ENCODE measurements around the gene GPHN. TPM values are rescaled to one million over a fixed set of nuclear protein-coding genes. Genes with fewer than 3 reads are reported as not detected.
"Not testable (repeated sequence)": the region's sequence is repeated elsewhere in the genome, so short reads cannot be mapped to it uniquely, and the experiment has no call there.

Gene GPHN
- total and polyA plus RNA-seq, 8 donors = 15.7 to 98.7 (median 35.7) TPM

DNA sequence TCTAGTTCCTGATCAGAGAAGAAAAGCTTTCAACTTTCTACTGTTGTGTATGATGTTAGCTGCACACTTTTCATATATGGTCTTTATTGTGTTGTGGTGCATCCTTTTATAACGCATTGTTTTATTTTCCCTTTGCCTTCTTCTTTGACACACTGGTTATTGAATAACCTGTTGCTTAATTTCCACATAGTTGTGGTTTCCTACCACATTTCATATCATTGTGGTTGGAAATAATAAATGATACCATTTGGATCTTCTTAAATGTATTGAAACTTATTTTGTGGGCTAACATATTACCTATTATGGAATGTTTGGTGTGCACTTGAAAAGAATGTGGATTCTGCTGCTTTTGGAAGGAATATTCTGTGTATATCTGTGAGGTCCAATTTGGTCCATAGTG is 64.9 kb downstream of the GPHN start:
- intact Hi-C loops (cut with DNase I; ENCODE audit: low total_unique reads) = no loop called here
- no peak for DNase-seq
- WGBS, 5 donors = 79 to 93% (median 89%) methylated on average over 1 of the region's 1 CpG
- H3K36me3 ChIP-seq = no peaks in the 10 kb centered on the region
- H3K27me3 ChIP-seq = no peaks in the 10 kb centered on the region
- H3K4me3 ChIP-seq = no peak overlapping the region
- H3K27ac ChIP-seq = no peak overlapping the region
- H3K9me3 ChIP-seq = peaks cover 7 to 41% (median 25%) of the 10 kb centered on the region in 4 donors
- TF ChIP-seq, protein P1, sequence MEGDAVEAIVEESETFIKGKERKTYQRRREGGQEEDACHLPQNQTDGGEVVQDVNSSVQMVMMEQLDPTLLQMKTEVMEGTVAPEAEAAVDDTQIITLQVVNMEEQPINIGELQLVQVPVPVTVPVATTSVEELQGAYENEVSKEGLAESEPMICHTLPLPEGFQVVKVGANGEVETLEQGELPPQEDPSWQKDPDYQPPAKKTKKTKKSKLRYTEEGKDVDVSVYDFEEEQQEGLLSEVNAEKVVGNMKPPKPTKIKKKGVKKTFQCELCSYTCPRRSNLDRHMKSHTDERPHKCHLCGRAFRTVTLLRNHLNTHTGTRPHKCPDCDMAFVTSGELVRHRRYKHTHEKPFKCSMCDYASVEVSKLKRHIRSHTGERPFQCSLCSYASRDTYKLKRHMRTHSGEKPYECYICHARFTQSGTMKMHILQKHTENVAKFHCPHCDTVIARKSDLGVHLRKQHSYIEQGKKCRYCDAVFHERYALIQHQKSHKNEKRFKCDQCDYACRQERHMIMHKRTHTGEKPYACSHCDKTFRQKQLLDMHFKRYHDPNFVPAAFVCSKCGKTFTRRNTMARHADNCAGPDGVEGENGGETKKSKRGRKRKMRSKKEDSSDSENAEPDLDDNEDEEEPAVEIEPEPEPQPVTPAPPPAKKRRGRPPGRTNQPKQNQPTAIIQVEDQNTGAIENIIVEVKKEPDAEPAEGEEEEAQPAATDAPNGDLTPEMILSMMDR (IDR thresholded peaks at IDR 0.05) = no peak
- TF ChIP-seq POLR2AphosphoS5 (IDR thresholded peaks at IDR 0.05) = no peak
- TF ChIP-seq EP300 (IDR thresholded peaks at IDR 0.05) = no peak
- no peak for TF ChIP-seq POLR2A (IDR thresholded peaks at IDR 0.05)
- peaks cover 0 to 6% (median 0%) of the 10 kb centered on the region in 4 donors for H3K4me1 ChIP-seq

DNA sequence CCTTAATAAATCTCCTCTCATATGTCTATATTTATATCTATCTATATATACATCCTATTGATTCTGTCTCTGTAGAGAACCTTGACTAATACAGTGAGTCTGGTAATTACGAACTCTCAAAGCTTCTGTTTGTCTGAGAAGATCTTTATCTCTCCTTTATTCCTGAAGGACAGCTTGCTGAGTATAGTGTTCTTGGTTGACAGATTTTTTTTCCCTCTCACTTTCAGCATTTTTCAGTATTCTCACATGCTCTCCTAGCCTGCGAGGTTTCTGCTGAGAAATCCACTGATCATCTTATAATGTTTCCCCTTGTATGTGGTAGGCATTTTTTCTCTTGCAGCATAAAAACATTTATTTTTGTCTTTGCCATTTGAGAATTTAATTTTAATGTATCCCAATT is 67.1 kb downstream of the GPHN start:
- Histone ChIP-seq H3K27ac (no peak overlapping the region), H3K4me1 (no peaks in the 10 kb centered on the region), H3K36me3 (no peaks in the 10 kb centered on the region), H3K4me3 (no peak overlapping the region), H3K9me3 (peaks cover 7 to 49% (median 28%) of the 10 kb centered on the region in 4 donors), H3K27me3 (no peaks in the 10 kb centered on the region)
- DNase-seq = no peak
- intact Hi-C loops (cut with DNase I; ENCODE audit: low total_unique reads) = no loop called here
- TF ChIP-seq, protein P1 (IDR thresholded peaks at IDR 0.05) = no peak
- no peak for TF ChIP-seq EP300 (IDR thresholded peaks at IDR 0.05)
- TF ChIP-seq POLR2A (IDR thresholded peaks at IDR 0.05) = no peak
- no peak for TF ChIP-seq POLR2AphosphoS5 (IDR thresholded peaks at IDR 0.05)
- 86 to 93% (median 90%) methylated on average over 2 of the region's 2 CpGs for WGBS, 5 donors

DNA sequence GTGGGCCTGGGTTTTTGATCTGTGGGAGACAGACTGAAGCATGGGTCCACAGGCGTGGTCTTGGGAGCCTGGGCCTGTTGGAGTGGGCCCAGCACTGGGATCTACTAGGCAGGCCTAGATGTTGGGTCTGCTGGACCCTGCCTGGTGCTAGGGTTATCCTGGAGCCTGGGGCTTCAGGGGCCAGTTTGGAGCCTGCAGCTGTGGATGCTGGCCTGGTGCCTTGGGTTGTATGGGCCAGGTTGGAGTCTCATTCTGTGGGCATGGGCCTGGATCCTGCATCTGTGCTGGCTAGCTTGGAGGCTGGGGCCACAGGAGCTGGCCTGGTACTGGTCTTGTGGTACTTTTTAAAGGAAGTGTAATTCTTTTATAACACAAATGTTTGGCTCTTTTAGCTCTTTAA is 68.0 kb downstream of the GPHN start:
- H3K27me3 ChIP-seq = no peaks in the 10 kb centered on the region
- H3K27ac ChIP-seq = no peak overlapping the region
- H3K36me3 ChIP-seq = no peaks in the 10 kb centered on the region
- no peak overlapping the region for H3K4me3 ChIP-seq
- no peaks in the 10 kb centered on the region for H3K4me1 ChIP-seq
- peaks cover 7 to 49% (median 28%) of the 10 kb centered on the region in 4 donors for H3K9me3 ChIP-seq
- TF ChIP-seq, protein P1 (IDR thresholded peaks at IDR 0.05) = no peak
- TF ChIP-seq POLR2A (IDR thresholded peaks at IDR 0.05) (no peak), EP300 (IDR thresholded peaks at IDR 0.05) (no peak), POLR2AphosphoS5 (IDR thresholded peaks at IDR 0.05) (no peak)
- DNase-seq = no peak
- intact Hi-C loops (cut with DNase I; ENCODE audit: low total_unique reads) = no loop called here
- WGBS, 5 donors = 93 to 100% (median 99%) methylated on average over 1 of the region's 1 CpG; no CpG with 5 or more reads in 1 of the 5 donors

DNA sequence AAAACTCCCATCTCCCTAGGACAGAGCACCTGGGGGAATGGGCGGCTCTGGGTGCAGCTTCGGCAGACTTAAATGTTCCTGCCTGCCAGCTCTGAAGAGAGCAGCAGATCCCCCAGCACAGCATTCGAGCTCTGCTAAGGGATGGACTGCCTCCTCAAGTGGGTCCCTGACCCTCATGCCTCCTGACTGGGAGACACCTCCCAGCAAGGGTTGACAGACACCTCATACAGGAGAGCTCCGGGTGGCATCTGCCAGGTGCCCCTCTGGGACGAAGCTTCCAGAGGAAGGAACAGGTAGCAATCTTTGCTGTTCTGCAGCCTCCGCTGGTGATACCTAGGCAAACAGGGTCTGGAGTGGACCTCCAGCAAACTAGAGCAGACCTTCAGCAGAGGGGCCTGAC is 79.8 kb downstream of the GPHN start:
- H3K4me3 ChIP-seq; H3K27me3 ChIP-seq; H3K36me3 ChIP-seq; intact Hi-C loops (cut with DNase I; ENCODE audit: low total_unique reads); H3K4me1 ChIP-seq; H3K27ac ChIP-seq; DNase-seq: not testable (repeated sequence)
- WGBS, 5 donors = 90 to 99% (median 98%) methylated on average over 5 to 6 of the region's 6 CpGs
- H3K9me3 ChIP-seq = peaks cover 0 to 11% (median 0%) of the 10 kb centered on the region in 4 donors

- no peaks in the 10 kb centered on the region for H3K4me1 ChIP-seq
- no peaks in the 10 kb centered on the region for H3K36me3 ChIP-seq
- no peak overlapping the region for H3K4me3 ChIP-seq
- TF ChIP-seq POLR2AphosphoS5 (IDR thresholded peaks at IDR 0.05) = no peak
- TF ChIP-seq, protein P1 (IDR thresholded peaks at IDR 0.05) = no peak
- TF ChIP-seq POLR2A (IDR thresholded peaks at IDR 0.05) = no peak
- TF ChIP-seq EP300 (IDR thresholded peaks at IDR 0.05) = no peak
- H3K27ac ChIP-seq = no peak overlapping the region
- intact Hi-C loops (cut with DNase I; ENCODE audit: low total_unique reads) = no loop called here
- H3K27me3 ChIP-seq = no peaks in the 10 kb centered on the region
- peaks cover 0 to 31% (median 15%) of the 10 kb centered on the region in 4 donors for H3K9me3 ChIP-seq
- WGBS, 5 donors = 92 to 100% (median 99%) methylated on average over 4 of the region's 4 CpGs
- DNase-seq = no peak
Measured at GRCh38 chr14:66595394-66595793, 87.4 kb downstream of the GPHN start.
